H1 (cell line): ENCODE measurements around the gene CTNNBL1.

Experiments used
- ATF3 ChIP-seq: IDR thresholded peaks from 2 replicates; pipeline ENCODE4 v1.6.1; 2011; ENCODE audit warnings: low read depth, mild to moderate bottlenecking, low read length; ENCODE audit not compliant: insufficient read depth
- BRCA1 ChIP-seq: IDR thresholded peaks from 2 replicates; pipeline ENCODE4 v1.6.1; 2012; ENCODE audit warnings: low read depth, low read length, improper control_type of control experiment
- CEBPB ChIP-seq: IDR thresholded peaks from 2 replicates; pipeline ENCODE4 v1.6.1; 2012; ENCODE audit warnings: low read depth, low read length
- CHD1 ChIP-seq: IDR thresholded peaks from 2 replicates; pipeline ENCODE4 v1.6.1; 2012; ENCODE audit warnings: low read depth, low read length, improper control_type of control experiment
- CTCF ChIP-seq, 3 experiments: IDR thresholded peaks; 1 replicate in 2 of 3; 2 replicates in 1 of 3; pipeline versions ENCODE4 v1.5.1 to v1.6.1; 2011; ENCODE audit warnings: low read length in 3 of 3, mild to moderate bottlenecking in 3 of 3, inconsistent platforms in 2 of 3, low read depth in 1 of 3, moderate library complexity in 1 of 3; ENCODE audit not compliant: insufficient read depth in 1 of 3; ENCODE audit errors: control extremely low read depth in 1 of 3
- EGR1 ChIP-seq: IDR thresholded peaks from 2 replicates; pipeline ENCODE4 v1.6.1; 2011; ENCODE audit warnings: low read depth, low read length, borderline replicate concordance
- EZH2 ChIP-seq: fragments of 200-600 bp; sonication (generic); IDR thresholded peaks from 2 replicates; pipeline ENCODE4 v1.7.1; 2012; ENCODE audit warnings: low read depth, mild to moderate bottlenecking, moderate library complexity, low read length, inconsistent platforms; ENCODE audit not compliant: severe bottlenecking
- KDM1A ChIP-seq: fragments of 200-600, 300-600 bp; sonication (generic); IDR thresholded peaks from 2 replicates; pipeline ENCODE4 v1.7.1; 2016; ENCODE audit warnings: mild to moderate bottlenecking, low read length, borderline replicate concordance
- PHF8 ChIP-seq: fragments of 200-600 bp; sonication (generic); conservative IDR thresholded peaks from 2 replicates; pipeline ENCODE4 v1.7.1; 2012; ENCODE audit warnings: low read depth, mild to moderate bottlenecking, inconsistent platforms, low read length, moderate library complexity
- POLR2A ChIP-seq, 2 experiments: IDR thresholded peaks; 1 replicate in 1 of 2; 2 replicates in 1 of 2; pipeline ENCODE4 v1.6.1; 2011; ENCODE audit warnings: low read depth in 2 of 2, low read length in 2 of 2, mild to moderate bottlenecking in 2 of 2; ENCODE audit errors: control extremely low read depth in 1 of 2
- TAF7 ChIP-seq: optimal IDR thresholded peaks from 2 replicates; pipeline ENCODE3; 2011; ENCODE audit warnings: low read depth, mild to moderate bottlenecking, inconsistent platforms, low read length, moderate library complexity, borderline replicate concordance

- TF ChIP-seq POLR2A (IDR thresholded peaks at IDR 0.05; ENCODE audit: control extremely low read depth in 1 of 2, low read depth in 2 of 2, low read length in 2 of 2): no peak
- no peak for TF ChIP-seq CTCF (IDR thresholded peaks at IDR 0.05; ENCODE audit: control extremely low read depth in 1 of 3, insufficient read depth in 1 of 3, low read depth in 1 of 3, low read length in 3 of 3)
- TF ChIP-seq TAF7: no peak
- no peak for TF ChIP-seq BRCA1
- no peak for TF ChIP-seq PHF8
- no peak for TF ChIP-seq CEBPB
- TF ChIP-seq EZH2: no peak
- no peak for TF ChIP-seq KDM1A
- TF ChIP-seq EGR1: no peak
- TF ChIP-seq CHD1: no peak
- TF ChIP-seq ATF3: no peak
These were observed 84.3 kb downstream of the CTNNBL1 start for GRCh38 chr20:37777988-37778659.
